ENCODE results near the gene MRPL33. TPM values are rescaled to one million over a fixed set of nuclear protein-coding genes. Genes with fewer than 3 reads are reported as not detected.

Gene MRPL33
- total and polyA plus RNA-seq, 2 donors = 102 to 179 TPM

DNA sequence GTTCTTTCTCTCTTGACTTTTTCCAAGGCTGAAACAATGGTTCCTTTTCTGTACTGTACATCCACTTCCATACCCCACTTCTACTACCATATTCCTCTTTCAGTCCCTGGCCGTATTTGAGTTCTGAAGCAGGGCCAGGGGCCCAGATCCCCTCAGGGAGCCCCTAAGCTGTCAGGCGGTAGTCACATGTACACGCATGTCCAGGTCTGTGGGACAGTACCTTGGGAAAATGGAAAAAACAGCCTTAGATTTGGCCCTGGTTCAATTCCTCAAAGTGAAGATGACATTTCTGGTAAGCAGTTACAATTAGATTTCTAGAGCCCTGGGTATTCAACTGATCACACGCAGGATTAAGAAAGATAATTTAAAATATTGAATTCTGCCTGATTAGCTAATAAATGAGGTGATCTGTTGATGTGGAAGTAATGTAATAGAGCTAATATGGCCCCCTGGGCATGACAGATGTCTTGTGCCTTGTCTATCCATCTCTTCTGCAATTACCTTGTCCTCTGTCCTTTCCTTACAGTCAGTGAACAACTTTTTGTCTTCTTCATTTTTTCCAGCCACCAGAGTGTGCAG is 44.4 kb downstream of the MRPL33 start:
- no peak for DNase-seq (ENCODE audit: extremely low spot score)
- Histone ChIP-seq H3K36me3 (ENCODE audit: insufficient read depth) (no peaks in the 10 kb centered on the region), H3K27ac (ENCODE audit: low read depth) (no peak overlapping the region), H3K4me3 (ENCODE audit: low read depth, low read length) (no peak overlapping the region), H3K4me1 (ENCODE audit: insufficient read depth) (no peaks in the 10 kb centered on the region)
- 94% methylated on average over 4 of the region's 4 CpGs for WGBS

DNA sequence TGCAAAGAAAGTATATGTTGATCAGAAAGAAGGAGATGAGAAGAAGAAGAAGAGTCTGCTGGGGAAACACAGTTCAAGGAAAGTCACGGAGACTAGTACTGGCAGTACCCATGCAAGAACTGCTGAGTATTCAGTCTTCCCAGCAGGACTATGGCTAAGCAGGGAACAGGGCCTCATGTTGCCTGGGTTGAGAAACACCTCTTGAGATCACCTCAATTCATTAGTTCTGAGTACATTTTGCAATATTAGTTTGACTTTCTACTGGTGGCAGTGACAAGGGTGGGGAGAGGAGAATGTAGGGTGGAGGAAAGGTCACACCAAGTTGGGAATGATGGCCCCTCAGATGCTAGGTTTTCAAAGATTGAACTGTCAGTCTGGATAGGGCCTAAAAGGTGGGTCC is 50.5 kb downstream of the MRPL33 start:
- Histone ChIP-seq H3K36me3 (ENCODE audit: insufficient read depth) (no peaks in the 10 kb centered on the region), H3K4me1 (ENCODE audit: insufficient read depth) (no peaks in the 10 kb centered on the region), H3K27ac (ENCODE audit: low read depth) (no peak overlapping the region), H3K4me3 (ENCODE audit: low read depth, low read length) (no peak overlapping the region)
- DNase-seq (ENCODE audit: extremely low spot score) = no peak
- WGBS = 100% methylated on average over 1 of the region's 1 CpG

DNA sequence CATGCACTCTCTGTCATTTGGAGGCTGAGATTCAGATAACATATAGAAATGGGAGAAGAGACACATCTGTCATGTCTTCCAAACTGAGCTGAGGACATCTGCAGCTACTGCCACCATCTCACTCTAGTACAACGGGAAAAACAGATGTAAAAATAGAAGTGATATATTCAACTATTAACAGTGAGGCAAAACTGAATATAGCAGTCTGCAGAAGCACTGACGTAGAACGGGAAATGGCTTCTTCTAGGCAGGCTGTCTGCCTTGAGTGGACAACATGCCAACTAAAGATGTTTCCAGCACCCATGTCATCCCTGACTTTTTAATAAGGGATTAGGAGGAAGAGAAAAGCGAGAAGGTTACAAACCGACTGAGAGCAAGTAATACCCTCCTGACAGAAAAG is 51.6 kb downstream of the MRPL33 start:
- Histone ChIP-seq H3K4me1 (ENCODE audit: insufficient read depth) (no peaks in the 10 kb centered on the region), H3K36me3 (ENCODE audit: insufficient read depth) (no peaks in the 10 kb centered on the region), H3K27ac (ENCODE audit: low read depth) (no peak overlapping the region), H3K4me3 (ENCODE audit: low read depth, low read length) (peak overlapping the region; percentile 21)
- DNase-seq (ENCODE audit: extremely low spot score) = no peak
- WGBS = 34% methylated on average over 5 of the region's 5 CpGs

DNA sequence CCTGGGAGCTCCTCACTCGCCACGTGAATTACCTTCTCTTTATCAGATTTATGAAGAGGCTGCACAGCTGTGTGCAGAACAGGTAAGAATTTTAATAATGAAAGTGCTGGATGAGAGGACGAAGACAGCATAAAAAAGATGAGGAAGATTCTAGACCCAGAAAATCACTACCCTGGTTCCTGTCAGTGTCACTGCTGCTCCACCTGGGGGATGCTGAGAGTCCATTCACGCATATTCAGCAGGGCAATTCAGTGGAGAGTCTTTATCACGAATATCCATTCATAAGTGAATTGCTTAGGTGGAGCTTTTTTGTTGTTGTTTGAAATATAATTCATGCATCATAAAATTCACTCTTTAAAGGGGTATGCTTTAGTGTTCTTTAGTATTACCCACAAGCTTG is 52.0 kb downstream of the MRPL33 start:
- WGBS = 47% methylated on average over 5 of the region's 5 CpGs
- no peak overlapping the region for H3K27ac ChIP-seq (ENCODE audit: low read depth)
- no peaks in the 10 kb centered on the region for H3K36me3 ChIP-seq (ENCODE audit: insufficient read depth)
- H3K4me1 ChIP-seq (ENCODE audit: insufficient read depth) = no peaks in the 10 kb centered on the region
- peak overlapping the region; percentile 21 for H3K4me3 ChIP-seq (ENCODE audit: low read depth, low read length)
- no peak for DNase-seq (ENCODE audit: extremely low spot score)

DNA sequence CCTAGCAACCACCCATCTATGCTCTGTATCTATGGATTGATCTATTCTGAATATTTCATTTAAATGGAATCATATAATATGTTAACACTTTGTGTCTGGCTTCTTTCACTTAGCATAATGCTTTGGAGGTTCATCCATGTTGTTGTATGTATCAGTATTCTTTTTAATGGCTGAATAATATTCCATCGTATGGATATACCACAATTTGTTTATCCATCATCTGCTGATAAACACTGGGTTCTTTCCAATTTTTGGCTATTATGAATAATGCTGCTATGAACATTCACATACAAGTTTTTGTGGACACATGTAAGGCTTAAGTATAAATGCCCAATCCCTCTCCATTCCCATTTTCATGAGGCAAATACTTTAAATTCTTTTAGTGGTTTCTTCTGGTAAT is 52.9 kb downstream of the MRPL33 start:
- no peaks in the 10 kb centered on the region for H3K36me3 ChIP-seq (ENCODE audit: insufficient read depth)
- DNase-seq (ENCODE audit: extremely low spot score) = no peak
- no peak overlapping the region for H3K27ac ChIP-seq (ENCODE audit: low read depth)
- WGBS = 97% methylated on average over 1 of the region's 1 CpG
- no peaks in the 10 kb centered on the region for H3K4me1 ChIP-seq (ENCODE audit: insufficient read depth)
- H3K4me3 ChIP-seq (ENCODE audit: low read depth, low read length) = no peak overlapping the region

DNA sequence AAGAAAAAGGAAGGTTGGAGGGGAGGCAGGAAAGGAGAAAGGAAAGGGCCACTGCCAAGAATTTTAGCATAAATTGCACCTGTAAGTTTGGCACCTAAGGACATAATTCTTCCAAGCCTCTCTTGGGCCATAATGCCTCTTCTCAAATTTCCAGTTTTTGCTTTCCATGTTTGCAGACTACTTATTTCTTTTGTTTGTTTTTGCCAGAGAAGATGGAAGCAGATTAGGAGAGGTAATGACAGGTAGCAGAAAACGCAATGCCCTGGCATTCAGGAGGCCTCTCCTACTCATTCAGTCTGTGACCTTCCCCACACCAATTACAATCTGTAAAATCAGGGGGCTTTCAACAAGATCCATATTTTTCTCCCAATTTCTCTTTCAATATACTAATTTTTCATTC is 56.8 kb downstream of the MRPL33 start:
- Histone ChIP-seq H3K27ac (ENCODE audit: low read depth) (no peak overlapping the region), H3K4me3 (ENCODE audit: low read depth, low read length) (no peak overlapping the region), H3K4me1 (ENCODE audit: insufficient read depth) (no peaks in the 10 kb centered on the region), H3K36me3 (ENCODE audit: insufficient read depth) (no peaks in the 10 kb centered on the region)
- WGBS = 83% methylated on average over 1 of the region's 1 CpG
- DNase-seq (ENCODE audit: extremely low spot score) = no peak

Other genes with a start within 250 kb of the MRPL33 start
- gene ZNF512, start 188.7 kb upstream of the MRPL33 start, total RNA-seq = 40.2 TPM
- 31.6 TPM for gene ZNF512, start 188.7 kb upstream of the MRPL33 start, polyA plus RNA-seq
- 11.1 TPM for gene CCDC121, start 142.7 kb upstream of the MRPL33 start, total RNA-seq
- 5.4 TPM for gene CCDC121, start 142.7 kb upstream of the MRPL33 start, polyA plus RNA-seq
- 28.7 TPM for gene GPN1, start 142.7 kb upstream of the MRPL33 start, total RNA-seq
- 25.6 TPM for gene GPN1, start 142.7 kb upstream of the MRPL33 start, polyA plus RNA-seq
- gene SUPT7L, start 108.1 kb upstream of the MRPL33 start, total RNA-seq = 28.2 TPM
- gene SUPT7L, start 108.1 kb upstream of the MRPL33 start, polyA plus RNA-seq = 23.3 TPM
- gene SLC4A1AP, start 107.8 kb upstream of the MRPL33 start, total RNA-seq = 22.6 TPM
- 16.3 TPM for gene SLC4A1AP, start 107.8 kb upstream of the MRPL33 start, polyA plus RNA-seq
- 1.3 TPM for gene RBKS, start 118.7 kb downstream of the MRPL33 start, total RNA-seq
- gene RBKS, start 118.7 kb downstream of the MRPL33 start, polyA plus RNA-seq = 1.7 TPM
- 40.6 TPM for gene BABAM2, start 119.0 kb downstream of the MRPL33 start, total RNA-seq
- 37.0 TPM for gene BABAM2, start 119.0 kb downstream of the MRPL33 start, polyA plus RNA-seq

All from urinary bladder (tissue), 4 donors.